Measurements from ENCODE around the gene HSF2BP.
A peak's percentile ranks its signal among the peaks of the same experiment; 100 is the strongest.
"Not testable (repeated sequence)": the region's sequence is repeated elsewhere in the genome, so short reads cannot be mapped to it uniquely, and the experiment has no call there.

Gene HSF2BP

GRCh38 chr21:43651926-43652325 is 7.4 kb downstream of the HSF2BP start:
- not testable (repeated sequence) for DNase-seq (ENCODE audit: low read depth)

- DNase-seq (ENCODE audit: low read depth) = no peak
These were observed 11.1 kb downstream of the HSF2BP start for GRCh38 chr21:43648171-43648570.

GRCh38 chr21:43646550-43647260 is 12.6 kb downstream of the HSF2BP start:
- peak; percentile 72 for DNase-seq (ENCODE audit: low read depth)

GRCh38 chr21:43645976-43646375 is 13.3 kb downstream of the HSF2BP start:
- DNase-seq (ENCODE audit: low read depth) = no peak

DNA sequence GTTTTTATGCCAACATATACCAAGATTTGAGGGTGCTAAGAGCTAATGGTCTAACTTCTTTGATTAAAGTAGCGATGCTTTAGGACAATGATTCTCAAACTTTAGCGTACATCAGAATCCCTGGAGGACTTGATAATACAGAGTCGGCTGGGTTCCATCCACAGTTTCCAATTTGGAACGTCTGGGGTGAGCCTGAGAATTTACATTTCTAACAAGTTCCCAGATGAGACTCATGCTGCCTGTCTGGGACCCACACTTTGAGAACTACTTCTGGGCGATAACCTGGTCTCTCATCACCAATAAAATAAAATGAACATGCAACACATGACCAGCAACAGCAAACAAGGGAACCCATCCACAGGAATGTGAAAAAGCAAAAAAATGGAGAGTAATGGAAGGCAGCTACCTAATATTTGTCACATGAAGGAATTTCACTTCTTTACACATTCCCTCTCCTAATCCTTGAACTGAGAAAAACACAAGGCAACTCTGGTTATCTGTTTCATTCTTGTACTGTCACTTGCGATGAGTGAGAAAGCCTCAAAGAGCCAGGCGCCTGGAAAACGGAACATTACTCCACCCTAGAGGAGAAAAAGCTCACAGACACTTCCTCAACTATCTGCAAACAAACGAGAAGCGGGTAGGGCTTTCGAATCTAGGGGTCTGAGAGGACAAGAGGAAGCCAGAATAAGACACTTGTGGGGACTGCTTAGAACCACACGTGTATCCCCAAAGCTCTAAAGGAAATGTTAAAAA is 14.0 kb downstream of the HSF2BP start:
- DNase-seq (ENCODE audit: low read depth) = no peak

- DNase-seq (ENCODE audit: low read depth) = no peak
These were observed 14.7 kb downstream of the HSF2BP start for GRCh38 chr21:43644609-43645008.

- DNase-seq (ENCODE audit: low read depth) = no peak
These were observed 15.2 kb downstream of the HSF2BP start for GRCh38 chr21:43644071-43644470.

DNA sequence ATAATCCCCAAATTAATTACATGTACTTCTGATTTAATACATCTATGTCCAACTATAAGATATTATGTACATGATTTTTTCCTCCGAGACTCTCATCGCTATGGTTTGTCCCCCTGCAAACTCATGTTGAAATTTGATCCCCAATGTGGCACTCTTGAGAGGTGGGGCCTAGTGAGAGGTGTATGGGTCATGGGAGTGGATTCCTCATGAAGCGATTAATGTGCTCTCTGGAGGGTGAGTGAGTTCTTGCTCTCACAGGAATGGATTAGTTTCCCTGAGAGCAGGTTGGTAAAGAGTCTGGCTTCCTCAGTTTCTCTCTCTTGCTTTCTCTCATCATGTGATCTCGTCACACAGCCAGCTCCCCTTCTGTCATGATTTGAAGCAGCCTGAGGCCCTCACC is 16.1 kb downstream of the HSF2BP start:
- no peak for DNase-seq (ENCODE audit: low read depth)

GRCh38 chr21:43640400-43640799 is 18.9 kb downstream of the HSF2BP start:
- no peak for DNase-seq (ENCODE audit: low read depth)

DNA sequence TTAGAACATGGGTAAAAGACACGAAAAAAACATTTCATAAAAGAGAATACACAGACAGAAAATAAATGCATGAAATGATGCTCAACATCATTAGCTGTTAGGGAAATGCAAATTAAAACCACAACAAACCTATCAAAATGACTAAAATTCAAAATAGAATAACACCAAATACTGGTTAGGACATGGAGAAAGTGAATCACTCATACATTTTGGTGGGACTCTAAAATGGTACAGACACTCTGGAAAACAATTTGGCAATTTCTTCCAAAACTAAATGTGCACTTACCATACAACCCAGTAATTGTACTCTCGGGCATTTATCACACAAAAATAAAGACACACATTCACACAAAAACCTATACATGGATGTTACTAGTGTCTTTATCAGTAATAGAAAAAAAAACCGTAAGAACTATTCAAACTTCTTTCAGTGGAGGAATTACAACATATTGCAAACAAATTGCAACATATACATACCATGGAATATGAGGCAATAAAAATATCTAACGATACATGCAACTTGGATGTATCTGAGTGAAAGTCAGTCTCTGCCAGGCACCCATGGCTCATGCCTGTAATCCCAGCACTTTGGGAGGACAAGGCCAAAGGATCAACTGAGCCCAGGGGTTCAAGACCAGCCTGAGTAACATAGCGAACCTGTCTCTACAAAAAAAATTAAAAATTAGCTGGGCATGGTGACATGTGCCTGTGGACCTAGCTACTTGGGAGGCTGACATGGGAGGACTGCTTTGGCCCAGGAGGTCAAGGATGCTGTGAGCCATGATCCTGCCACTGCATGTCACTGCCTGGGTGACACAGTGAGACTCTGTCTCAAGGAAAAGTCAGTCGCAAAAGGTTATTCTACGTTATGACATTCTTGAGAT is 19.6 kb downstream of the HSF2BP start:
- no peak for DNase-seq (ENCODE audit: low read depth)

DNA sequence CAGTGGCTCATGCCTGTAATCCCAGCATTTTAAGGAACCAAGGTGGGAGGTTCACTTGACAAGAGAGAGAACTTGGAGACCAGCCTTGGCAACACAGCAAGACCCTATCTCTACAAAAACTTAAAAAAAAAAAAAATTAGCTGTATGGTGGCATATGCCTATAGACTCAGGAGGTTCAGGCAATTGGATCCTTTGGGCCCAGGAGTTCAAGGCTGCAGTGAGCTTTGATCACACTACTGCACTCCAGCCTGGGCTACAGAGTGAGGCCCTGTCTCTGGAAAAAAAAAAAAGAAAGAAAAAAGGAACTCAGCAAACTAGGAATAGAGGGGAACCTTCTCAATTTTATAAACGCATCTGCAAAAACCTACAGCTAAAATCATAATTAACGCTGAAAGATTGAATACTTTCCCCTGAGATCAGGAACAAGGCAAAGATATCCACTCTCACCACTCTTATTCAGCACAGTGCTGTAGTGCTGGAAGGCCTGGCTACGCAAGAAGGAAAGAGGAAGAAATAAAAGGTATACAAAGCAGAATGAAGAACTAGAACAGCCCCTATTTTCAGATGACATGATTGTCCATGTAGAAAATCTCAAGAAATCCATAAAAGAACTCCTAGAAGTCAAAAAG is 21.6 kb downstream of the HSF2BP start:
- DNase-seq (ENCODE audit: low read depth) = no peak

GRCh38 chr21:43635436-43635835 is 23.9 kb downstream of the HSF2BP start:
- DNase-seq (ENCODE audit: low read depth) = no peak

DNA sequence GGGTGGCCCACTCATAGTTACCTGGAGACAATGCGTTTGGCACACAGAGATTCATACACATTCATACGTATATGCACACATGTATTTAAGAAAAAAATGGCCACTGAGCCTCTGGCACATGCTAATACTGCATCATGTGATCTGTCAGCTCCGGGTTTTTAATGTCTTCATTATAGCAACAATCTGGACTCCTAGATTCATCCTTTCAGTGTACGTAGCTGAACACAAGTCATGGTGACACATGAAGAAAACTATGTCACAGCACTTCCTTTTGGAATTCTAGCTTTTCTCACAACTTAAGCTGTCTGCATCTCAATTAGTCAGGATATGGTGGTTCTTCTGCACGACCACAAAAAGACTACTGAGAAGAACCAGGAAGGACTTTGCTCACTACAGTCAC is 24.7 kb downstream of the HSF2BP start:
- no peak for DNase-seq (ENCODE audit: low read depth)

DNA sequence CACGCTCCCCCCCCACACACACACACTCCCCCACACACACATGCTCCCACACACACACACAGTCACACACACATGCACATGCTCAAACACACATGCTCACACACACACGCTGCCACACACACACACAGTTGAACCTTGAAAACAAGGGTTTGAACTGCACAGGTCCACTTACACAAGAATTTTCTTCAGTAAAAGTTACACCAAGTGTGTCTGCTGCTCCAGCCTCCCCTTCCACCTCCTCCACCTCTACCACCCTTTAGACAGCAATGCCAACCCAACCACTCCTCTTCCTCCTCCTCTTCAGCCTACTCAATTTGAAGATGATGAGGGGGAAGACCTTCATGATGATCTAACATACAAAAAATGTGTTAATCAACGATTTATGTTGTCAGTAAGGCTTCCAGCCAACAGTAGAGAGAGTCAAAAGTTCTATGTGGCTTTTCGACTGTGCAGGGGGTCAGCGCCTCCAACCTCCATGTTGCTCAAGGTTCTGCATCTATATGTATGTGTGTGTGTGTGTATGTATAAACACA is 26.8 kb downstream of the HSF2BP start:
- no peak for DNase-seq (ENCODE audit: low read depth)

DNA sequence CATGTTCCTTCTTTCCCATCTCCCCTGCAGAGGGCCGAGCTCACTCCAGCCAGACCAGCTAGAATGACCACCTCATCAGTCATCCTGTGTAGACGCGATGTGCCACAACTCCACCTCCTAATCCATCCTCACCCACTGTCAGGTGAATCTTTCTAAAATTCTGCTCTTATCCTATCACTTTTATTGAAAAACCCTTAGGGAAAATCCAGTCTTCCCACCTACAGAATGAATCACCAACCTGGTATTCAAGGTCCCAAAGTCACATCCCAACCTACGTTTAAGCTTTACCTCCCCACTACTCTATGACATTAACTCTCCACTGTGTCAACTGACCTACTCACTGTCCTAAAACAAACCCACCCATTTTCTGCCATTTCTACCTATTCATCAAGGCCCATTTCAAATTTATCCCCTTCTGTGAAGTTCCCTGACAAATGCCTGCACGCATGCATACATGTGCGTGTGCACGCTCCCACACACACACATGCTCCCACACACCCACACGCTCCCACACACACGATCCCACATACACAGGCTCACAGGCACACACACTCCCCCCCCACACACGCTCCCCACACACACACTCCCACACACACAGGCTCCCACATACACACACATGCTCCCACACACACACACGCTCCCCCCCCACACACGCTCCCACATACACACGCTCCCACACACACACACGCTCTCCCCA is 27.7 kb downstream of the HSF2BP start:
- no peak for DNase-seq (ENCODE audit: low read depth)

DNA sequence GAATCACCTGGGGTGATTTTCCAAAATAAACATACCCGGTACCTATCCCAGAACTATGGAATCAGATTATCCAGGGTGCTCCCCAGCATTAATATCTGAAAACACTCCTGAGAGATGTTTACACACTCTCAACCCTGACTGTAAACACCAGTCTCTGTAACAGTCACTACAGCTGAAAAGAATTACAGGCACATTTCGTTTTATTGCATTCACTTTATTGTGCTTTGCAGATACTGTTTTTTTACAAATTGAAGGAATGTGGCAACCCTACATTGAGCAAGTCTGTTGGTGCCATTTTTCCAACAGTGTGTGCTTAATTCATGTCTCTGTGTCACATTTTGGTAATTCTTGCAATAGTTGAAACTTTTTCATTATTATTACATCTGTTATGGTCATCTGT is 31.8 kb downstream of the HSF2BP start:
- DNase-seq (ENCODE audit: low read depth) = no peak

GRCh38 chr21:43626390-43626789 is 32.9 kb downstream of the HSF2BP start:
- no peak for DNase-seq (ENCODE audit: low read depth)

GRCh38 chr21:43624339-43624738 is 34.9 kb downstream of the HSF2BP start:
- no peak for DNase-seq (ENCODE audit: low read depth)

- no peak for DNase-seq (ENCODE audit: low read depth)
These were observed 35.7 kb downstream of the HSF2BP start for GRCh38 chr21:43623588-43623987.

DNA sequence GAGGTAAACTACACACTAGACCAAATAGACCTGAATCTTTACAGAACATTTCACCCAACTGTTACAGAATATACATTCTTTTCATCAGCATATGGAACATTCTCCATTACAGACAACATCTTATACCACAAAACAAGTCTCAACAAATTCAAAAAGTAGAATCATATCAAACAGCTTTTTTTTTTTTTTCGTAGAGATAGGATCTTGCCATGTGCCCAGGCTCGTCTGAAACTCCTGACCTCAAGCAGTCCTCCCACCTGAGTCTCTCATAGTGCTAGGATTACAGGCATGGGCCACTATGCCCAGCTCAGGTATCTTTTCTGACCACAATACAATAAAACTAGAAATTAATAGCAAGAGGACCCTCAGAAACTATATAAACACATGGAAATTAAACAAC is 36.5 kb downstream of the HSF2BP start:
- DNase-seq (ENCODE audit: low read depth) = no peak

DNA sequence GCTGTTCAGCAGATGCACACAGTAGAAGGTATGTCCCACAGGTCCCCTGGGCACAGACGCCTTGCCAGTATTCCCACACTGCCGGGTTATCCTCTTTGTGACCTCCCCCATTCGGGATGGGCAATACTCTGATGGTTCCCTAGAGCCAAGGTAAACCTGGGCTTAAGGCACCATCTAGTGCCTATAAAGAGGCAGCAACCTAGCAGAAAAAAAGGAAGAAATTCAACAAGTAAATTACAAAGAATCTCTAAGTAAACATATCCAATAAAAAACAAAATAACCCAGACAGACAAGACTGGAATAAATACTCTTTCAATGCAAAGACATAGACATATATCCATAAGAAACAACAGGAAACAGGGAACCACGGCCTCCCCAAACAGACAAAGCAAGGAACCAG is 39.4 kb downstream of the HSF2BP start:
- DNase-seq (ENCODE audit: low read depth) = no peak

All from activated T-helper 1 cell treated with Interleukin-2 at 50 U/mL for 16 hours (primary cell).